ENCODE measurements around the gene FUNDC2.
A peak's percentile ranks its signal among the peaks of the same experiment; 100 is the strongest.

FUNDC2 gene

DNA sequence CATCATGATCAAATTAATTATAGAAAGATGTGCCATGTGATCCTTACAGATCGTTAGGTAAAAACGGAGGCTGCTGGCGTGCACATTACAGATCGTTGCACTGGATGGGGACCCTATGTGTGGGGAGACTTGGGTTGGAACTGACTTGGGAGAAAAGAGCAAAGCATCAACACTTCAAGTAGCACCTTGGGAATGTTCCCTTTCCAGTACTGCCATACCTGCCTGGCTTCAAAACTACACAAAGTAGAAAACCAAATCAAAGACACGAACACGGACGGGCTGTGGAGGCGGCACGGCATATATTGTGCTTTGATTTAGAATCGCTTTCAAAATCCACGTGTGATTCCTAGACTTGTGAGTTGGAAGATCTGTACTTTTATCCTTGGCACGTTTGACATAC lies 43.4 kb downstream of the FUNDC2 start:
- no peak for DNase-seq (ENCODE audit: low read depth)

GRCh38 chrX:155070663-155070974 lies 44.0 kb downstream of the FUNDC2 start:
- DNase-seq (ENCODE audit: low read depth): no peak

DNA sequence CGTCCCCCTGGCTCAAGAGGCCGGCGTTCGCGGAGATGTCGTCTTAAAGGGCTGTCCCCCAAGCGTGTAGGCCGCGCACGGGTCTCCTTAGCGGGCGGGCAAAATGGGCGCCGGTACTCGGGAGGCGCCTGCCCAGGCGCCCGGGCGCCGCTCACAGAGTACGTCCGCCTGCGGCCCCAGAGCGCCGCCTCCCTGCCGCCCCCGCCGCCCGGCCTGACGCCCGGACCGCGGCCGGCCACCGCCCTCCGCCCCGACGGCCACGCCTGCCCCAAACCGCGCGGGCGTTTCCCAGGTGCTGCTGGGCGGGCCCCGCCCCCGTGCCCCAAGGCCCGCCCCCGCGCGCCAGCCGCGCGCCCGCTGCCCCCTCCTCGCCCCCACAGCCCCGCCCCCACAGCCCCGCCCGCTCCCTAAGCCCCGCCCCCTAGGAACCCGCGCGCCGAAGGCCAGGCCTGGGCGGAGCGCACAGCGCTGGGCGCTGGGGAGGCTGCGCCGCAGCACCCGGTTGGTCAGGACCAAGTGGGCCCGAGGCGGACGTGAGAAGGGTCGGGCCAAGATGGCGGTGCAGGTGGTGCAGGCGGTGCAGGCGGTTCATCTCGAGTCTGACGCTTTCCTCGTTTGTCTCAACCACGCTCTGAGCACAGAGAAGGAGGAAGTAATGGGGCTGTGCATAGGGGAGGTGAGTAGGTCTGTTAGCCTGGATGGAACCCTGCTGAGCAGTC lies 44.5 kb downstream of the FUNDC2 start, which contains the start of the genes BRCC3, CMC4 and MTCP1:
Gene BRCC3, plus strand, starts transcription at position 534 of the 719 bp plus-strand sequence. Its CDS starts 20 bp downstream, at position 554.
Gene CMC4, minus strand, starts transcription at position 162 of the 719 bp plus-strand sequence. CDS start 7,113 bp downstream, outside the sequence.
Gene MTCP1, minus strand, starts transcription at position 162 of the 719 bp plus-strand sequence. CDS start 5,126 bp downstream, outside the sequence.
- peak; percentile 72 for DNase-seq (ENCODE audit: low read depth)

- no peak for DNase-seq (ENCODE audit: low read depth)
These were observed 45.1 kb downstream of the FUNDC2 start for GRCh38 chrX:155071694-155072280.

DNA sequence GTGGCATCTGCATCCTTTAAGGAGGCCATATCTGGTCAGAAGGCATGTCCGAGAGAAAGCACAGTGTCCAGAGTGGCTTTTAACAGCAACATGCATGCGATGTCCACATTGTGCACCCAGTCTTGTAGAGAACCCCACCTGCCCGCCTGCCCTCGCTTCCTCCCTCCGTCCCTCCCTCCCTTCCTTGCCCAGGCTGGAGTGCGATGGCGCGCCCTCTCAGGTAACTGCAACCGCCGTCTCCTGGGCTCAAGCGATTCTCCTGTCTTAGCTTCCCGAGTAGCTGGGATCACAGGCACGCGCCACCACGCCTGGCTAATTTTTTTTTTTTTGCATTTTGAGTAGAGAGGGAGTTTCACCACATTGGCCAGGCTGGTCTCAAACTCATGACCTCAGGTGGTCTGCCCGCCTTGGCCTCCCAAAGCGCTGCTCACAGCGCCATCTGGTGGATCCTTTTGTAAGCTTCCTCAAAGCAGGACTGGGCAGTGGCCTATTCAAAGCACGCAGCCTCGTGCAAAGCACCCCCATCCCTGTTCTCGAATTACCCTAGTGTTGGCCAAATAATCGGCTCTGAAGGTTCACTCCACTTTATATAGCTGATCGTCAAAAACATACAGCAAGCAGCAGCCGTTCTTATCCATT lies 59.7 kb downstream of the FUNDC2 start:
- no peak for DNase-seq (ENCODE audit: low read depth)

- DNase-seq (ENCODE audit: low read depth): no peak
These were observed 60.5 kb downstream of the FUNDC2 start for GRCh38 chrX:155086961-155087735.

- no peak for DNase-seq (ENCODE audit: low read depth)
These were observed 67.9 kb downstream of the FUNDC2 start for GRCh38 chrX:155094468-155095061.

GRCh38 chrX:155105919-155106318 lies 79.3 kb downstream of the FUNDC2 start:
- no peak for DNase-seq (ENCODE audit: low read depth)

- DNase-seq (ENCODE audit: low read depth): no peak
These were observed 81.8 kb downstream of the FUNDC2 start for GRCh38 chrX:155108427-155108826.

All from CMK (cell line).